T-helper 1 cell treated with Interleukin-12 subunit alpha and Interleukin-12 subunit beta and Interleukin-4 antibody, amounts not matched to agents 30 ng/mL and 1 ng/mL, for 36 hours (primary cell): ENCODE measurements around the gene ELOVL4. TPM values are rescaled to one million over a fixed set of nuclear protein-coding genes. Genes with fewer than 3 reads are reported as not detected.

ENCODE experiments used
- intact Hi-C: fragments of 100-400 bp; cut with micrococcal nuclease; formaldehyde crosslinking; loops from one replicate; pipeline ENCODE4 v1.15.1; 2024
- total RNA-seq: library from RNA; stranded (reverse); gene quantifications from 2 replicates; pipeline ENCODE4 v1.2.3, GENCODE V29; 2022

Gene ELOVL4
- 2.1 and 2.3 TPM in 2 replicates for total RNA-seq

DNA sequence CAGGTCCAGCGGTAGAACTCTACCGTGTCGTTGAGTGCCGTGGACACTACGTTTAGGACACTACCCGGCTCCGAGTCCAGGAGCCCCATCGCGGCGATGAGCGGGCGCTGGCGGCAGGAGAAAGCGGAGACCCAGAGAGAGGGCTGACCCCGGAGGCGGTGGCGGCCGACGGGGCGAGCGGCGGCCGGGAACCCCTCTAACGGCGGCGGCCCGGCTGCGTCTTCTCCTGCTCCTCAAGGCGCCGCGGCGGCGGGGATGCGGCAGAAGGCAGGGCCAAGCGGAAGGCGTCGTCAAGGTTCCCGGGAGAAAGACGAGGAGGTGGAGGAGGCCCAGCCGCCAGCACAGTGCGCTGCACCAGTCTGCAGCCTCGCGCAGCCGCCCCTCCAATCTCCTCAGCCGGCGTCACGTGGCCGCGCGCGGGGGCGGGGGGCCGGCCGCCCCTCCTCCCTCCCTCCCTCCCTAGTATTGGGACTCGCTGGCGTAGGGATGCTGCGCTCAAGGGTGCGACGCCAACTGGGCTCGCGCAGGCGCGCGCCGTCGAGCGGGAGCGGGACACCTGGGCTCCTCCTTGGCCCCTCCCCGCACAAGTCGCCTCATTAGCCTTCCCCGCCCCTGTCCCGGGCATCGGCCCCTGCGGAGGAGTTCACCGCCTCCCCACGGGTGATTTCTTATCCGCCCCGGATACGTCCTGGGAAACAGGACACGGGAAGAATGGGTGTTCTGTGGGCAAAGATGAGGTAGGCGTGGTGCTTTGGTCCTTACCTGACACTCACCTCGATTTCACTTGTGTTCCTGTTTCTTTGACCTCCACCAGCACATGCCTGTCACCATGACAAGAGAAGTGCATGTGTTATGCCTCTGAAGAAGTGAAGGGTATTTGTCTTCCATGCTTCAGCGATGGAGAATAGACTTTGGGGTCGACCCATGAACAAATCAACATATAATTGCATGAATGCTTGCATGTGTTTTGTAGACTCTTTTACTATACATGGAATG lies at the start of gene ELOVL4:
Gene ELOVL4 (minus strand): TSS at position 363 of the 996 bp plus-strand sequence. CDS start 274 bp downstream, at position 89.
- intact Hi-C loops, result loop anchor here (1.0 to 10.0 kb wide), 9 partner anchors 79 to 1825 kb away; partner anchors contain the start of genes LCA5, PHIP and TENT5A

DNA sequence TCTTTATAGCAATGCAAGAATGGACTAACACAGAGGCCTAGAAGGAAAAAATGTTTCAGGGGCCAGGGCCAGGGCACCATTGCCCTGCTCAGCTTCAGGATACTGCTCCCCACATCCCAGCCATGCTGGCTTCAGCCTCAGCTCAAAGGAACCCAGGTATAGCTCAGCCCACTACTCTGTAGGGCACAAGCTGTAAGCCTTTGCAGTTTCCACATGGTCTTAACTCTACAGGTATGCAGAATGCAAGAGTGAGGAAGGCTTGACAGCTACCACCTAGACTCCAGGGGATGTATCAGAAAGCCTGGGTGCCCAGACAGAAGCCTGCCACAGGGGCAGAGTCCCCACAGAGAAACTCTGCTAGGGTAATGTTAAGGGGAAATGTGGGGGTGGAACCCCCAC lies 46.6 kb upstream of the ELOVL4 start:
- intact Hi-C loops, result no loop called here

DNA sequence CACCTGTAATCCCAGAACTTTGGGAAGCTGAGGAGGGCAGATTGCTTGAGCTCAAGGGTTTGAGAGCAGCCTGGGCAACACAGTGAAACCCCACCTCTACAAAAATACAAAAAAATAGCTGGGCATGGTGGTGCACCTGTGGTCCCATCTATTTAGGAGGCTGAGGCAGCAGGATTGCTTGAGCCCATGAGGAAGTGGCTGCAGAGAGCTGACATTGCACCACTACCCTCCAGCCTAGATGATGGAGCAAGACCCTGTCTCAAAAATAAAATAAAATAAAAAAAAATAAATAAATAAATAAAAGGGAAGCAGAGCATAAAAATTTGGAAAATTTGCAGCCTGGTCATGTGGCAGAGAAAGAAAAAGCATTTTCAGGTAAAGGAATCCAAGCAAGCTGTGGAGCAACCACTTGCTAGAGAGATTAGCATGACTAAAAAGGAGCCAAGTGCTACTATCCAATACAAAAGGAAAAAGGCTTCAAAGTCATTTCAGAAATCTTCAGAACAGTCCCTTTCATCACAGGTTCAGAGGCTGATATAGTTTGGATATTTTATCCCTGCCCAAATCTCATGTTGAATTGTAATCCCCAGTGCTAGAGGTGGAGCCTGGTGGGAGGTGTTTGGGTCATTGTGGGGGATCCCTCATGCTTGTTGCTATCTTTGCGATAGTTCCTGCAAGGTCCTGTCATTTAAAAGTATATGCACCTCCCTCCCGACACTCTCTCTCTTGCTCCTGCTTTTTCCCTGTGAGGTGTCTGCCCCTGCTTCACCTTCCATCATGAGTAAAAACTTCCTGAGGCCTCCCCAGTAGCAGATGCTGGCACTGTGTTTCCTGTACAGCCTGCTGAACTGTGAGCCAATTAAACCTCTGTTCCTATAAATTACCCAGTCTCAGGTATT lies 45.9 kb upstream of the ELOVL4 start:
- intact Hi-C loops, result no loop called here

DNA sequence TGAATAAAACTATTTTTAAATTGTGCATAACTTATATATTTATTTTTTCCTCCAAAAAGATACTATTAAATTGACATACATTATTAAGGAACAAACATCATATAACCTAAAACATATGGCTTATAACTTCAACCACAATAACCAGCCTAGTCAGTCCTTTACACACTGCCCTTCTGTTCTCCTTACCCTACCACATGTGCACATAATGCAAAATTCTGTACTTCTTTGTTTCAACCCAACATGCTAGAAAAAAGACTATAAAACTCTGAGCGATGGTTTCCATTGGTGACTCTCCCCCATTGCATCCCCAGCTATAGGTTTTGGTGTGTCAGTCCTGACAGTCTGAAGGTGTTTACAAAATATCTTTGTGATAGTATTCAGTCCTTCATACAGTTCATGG lies 42.3 kb upstream of the ELOVL4 start:
- intact Hi-C loops, result loop anchor here (5.0 kb wide), 1 partner anchor 898 kb away; no protein-coding TSS in a partner anchor

DNA sequence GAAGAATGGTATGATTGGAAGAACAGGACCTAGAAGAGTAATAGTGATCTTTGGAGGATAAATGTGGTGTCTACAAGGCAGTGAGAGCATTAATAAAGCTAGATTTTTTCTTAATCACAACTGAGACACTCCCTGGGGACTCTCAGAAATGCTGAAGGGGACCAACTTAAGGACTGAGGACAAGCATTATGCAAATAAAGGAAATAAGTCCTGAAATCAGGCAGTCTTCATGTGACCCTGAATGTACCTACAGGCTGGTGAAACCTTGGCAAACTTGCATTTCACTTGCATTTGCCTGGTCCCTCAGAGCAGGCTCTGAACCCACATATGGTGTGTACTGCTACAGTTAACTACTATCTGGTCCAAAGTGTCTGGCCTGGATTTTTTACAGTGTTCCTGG lies 37.8 kb upstream of the ELOVL4 start:
- intact Hi-C loops, result loop anchor here (5.0 kb wide), 1 partner anchor 902 kb away; no protein-coding TSS in a partner anchor

DNA sequence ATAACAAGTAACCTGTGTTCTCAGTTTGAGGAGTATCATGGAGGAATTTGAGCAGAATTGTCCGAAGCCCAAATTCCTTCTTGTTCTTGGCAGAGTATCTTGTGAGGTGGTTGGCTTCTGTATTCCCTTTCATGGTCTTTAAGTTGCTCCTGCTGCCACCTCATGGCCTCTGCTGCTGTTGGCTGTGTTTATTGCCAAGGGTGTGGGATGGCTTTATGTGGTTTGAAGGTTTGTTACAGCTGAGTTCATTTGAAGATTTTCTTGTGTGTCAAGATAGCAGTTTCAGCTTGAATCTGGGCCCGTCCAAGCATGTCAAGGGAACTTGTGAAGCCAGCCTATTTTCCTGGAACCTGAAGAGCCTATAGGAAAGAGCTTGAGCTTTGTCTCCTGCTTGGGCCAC lies 36.9 kb upstream of the ELOVL4 start:
- intact Hi-C loops, result no loop called here

DNA sequence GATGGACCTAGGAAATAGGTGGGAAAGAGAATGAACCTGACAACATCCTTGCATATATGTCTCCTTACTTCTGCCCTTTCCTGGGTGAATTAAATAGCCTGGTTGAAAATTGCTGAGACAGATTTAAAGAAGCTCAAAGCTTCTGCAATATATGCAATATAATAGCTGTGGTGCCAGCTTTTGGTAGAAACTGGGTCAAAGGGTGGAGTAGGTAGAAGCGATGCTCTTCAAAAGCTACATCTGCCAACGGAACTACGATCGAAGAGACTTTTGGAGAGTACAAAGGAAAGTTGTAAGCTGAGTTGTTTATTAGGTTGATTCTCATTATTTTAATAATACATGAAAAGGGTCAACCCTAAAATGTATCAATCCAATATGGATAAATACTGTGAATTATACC lies 34.3 kb upstream of the ELOVL4 start:
- intact Hi-C loops, result no loop called here

DNA sequence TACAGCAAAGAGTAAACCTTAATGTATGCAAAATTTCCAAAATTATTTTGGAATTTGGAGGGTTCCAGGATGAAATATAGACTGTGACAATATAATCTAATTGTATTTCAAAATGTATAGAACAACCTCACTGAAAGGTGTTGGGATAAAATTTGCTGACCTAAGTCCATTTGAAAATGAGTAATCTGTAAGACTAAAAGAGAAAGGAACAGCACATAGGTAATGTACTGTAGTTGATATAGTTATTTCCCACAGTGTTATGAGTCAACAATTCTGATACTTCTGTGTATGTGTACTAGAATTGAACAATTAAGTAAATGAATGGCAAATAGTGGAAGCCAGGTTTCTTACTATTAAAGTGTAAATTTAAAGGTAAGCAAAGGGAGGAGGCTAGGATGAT lies 23.8 kb upstream of the ELOVL4 start:
- intact Hi-C loops, result no loop called here

DNA sequence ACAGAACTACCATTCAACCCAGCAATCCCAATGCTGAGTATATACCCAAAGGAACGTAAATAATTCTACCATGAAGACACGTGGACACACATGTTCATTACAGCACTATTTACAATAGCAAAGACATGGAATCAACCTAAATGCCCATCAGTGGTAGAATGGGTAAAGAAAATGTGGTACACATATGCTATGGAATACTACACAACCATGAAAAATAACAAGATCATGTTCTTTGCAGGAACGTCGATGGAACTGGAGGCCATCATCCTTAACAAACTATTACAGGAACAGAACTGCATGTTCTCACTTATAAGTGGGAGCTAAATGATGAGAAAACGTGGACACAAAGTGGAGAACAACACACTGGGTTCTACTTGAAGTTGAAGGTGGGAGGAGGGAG lies 22.4 kb upstream of the ELOVL4 start:
- intact Hi-C loops, result no loop called here

DNA sequence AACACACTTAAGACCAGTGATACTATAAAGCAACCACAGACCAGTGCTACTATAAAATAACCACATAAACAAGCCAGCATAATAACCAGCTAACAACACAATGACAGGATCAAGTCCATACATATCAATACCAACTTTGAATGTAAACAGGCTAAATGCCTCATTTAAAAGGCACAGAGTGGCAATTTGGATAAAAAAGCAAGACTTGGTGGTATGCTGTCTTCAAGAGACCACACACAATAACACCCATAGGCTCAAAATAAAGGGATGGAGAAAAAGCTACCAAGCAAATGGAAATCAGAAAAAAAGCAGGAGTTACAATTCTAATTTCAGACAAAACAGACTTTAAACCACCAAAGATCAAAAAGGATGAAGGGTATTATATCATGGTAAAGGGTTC lies 19.8 kb upstream of the ELOVL4 start:
- intact Hi-C loops, result no loop called here

DNA sequence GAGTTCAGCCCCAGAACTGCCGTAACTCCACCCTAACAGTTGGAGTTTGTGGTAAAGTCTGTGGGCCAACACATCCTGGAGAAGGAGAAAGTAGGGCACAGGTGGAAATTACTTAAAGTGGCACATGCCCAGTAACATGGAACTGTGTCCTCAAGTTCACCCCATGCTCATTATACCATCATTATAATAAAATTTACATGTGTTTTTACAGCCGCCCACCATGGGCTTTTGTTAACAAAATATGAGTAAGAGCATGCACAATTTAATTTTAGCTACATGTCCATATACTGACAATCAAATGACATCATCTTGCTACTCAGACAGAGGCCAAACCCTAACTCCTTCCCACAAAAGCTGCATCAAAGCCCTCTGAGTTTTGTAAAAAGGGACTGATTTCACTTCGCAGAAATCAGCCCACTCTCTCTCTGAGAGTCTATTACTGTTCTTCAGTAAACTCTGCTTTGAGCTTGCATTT lies 17.3 kb upstream of the ELOVL4 start:
- intact Hi-C loops, result no loop called here

DNA sequence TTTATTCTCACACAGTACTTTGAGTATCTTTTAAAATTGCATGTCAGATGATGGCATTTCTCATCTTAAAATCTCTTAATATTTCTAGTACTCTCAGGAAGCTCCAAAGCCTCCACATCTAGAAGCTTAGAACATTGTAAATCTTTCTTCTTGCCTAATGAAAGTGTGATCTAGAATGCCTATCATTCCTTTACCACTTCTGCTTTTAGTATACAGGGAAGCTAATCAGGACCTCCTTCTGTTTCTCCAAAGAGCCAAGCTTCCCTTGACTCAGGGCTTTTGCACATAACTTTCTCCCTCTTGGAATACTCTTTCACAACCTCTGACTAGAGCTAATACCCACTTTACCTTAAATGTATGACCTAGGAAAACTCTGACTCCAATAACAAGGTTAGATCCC lies 7.5 kb upstream of the ELOVL4 start:
- intact Hi-C loops, result no loop called here

DNA sequence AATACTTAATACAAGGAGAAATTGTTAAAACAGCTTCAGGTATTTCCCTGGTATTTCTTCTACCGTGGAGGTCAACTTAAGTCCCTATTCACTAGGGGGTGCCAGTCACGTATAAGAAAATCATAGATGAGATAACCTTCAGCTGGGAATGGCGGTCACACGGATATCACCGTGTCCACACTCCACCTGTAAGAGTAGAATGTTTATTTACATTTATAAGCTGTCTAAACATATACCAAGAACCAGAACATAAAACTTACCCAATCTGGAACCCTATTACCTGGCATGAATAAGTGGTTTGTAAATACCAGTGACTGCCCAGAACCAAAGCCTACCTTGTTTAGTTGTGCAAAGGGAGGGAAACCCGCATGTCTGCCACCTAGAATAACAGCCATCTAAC lies 1.9 kb upstream of the ELOVL4 start:
- intact Hi-C loops, result loop anchor here (1.0 to 10.0 kb wide), 9 partner anchors 55 to 1823 kb away; partner anchors contain the start of genes BCKDHB, LCA5, PHIP and TTK

DNA sequence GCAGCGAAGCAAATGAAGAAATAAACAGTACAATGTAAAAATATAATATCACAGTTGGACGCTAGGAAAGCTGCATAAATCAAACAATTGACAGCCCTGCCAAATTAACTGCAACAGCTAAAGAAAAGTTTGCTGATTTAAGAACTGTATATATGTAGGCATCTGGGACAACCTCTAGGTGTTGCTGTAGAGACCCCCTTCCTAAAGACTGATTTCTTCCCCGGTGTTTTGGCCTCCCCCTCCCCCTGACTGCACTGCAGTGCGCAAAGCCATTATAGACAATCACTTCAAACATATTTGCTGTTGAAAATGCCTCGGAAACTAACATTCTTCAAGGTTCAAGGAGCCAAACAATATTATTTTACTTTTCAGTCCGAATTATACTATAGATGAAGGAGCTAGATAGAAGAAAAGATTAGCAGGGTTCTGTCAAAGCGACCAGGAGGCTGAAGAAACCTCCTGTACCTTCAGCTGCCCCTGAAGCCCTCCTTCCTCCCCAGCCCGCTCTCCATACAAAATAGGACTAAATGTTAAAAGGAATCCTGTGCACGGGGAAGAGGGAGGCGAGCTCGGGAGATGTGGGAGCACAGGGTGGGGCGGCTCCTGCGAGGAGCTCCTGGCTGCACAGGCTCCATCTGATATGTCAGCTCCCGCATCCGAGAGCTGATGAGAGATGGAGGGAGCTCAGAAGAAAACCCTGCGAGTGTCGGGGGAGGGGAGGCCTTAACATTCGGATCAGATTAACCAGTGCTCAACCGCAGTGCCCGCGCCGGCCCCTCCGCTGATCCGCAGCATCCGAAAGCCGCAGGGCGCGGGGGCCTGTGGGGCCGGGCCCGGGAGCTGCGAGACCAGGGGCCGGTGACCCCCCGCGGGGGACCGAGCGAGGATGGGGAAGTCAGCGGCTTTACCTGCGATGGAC lies 822 bp downstream of the ELOVL4 start:
- intact Hi-C loops, result loop anchor here (1.0 to 10.0 kb wide), 7 partner anchors 168 to 1826 kb away; partner anchors contain the start of genes PHIP and TENT5A

DNA sequence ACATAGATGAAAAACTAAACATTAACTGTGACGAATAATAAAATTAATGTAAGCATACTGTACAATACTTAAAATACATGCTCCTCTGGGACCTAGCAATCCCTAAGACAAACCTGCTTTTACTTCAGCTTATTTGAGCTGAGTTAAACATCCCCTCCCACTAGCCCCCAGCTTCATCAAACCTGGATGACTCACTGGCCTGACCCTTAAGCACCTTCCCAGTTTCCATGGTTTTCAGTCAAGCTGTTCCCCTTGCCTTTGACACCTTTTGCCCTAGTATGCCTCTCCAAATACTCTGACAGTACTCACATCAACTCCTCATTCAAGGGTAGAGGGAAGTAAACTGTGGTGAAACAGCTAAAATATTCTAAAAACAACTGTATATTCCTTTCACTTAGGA lies 4.2 kb downstream of the ELOVL4 start:
- intact Hi-C loops, result loop anchor here (10.0 kb wide), 1 partner anchor 392 kb away; no protein-coding TSS in a partner anchor

DNA sequence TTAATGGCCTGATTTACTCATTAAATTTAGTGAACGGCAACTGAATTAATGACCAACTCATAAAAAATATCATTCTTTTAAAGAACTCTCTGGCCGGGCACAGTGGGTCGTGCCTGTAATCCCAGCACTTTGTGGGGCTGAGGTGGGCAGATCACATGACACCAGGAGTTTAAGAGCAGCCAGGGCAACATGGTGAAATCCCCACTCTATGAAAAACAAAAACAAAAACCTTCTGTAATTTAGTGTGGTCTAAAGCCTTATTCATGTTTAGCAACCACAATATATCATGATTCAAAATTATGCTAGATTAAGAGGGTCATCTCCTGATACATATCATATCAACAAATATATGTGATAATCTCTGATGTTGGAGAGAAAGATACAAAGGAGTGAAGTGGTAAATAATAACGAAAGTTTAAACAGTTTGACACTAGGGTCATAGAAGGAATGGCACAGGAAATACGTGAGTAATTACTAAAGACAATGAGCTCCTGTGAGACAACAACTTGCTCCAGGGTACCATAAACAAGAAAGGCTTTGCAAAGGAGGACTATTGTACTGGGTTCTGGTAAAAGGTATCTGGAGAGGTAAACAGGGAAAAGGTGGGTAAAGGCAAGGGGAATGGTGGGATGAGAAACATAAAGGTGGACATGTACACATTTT lies 5.7 kb downstream of the ELOVL4 start:
- intact Hi-C loops, result loop anchor here (10.0 kb wide), 1 partner anchor 393 kb away; no protein-coding TSS in a partner anchor

DNA sequence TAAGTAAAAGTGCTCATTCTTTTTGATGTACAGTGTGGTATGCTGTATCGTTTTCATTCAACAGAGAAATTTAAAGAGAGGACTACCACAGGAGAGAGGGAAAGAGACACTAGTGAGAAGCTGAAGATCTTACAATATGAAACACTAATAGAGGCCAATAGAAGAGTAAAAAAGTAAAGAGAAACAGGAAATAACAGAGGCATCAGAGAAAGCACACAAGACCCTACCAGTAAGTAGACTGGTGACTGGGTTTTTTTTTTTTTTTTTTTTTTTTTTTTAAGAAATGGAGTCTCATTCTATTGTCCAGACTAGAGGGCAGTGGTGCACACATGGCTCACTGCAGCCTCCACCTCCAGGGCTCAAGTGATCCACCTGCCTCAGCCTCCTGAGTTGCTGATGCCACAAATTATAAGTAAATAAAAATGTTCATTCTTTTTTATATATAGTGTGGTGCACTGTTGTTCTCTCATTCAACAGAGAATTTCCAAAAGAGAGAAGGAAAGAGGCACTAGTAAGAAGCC lies 18.8 kb downstream of the ELOVL4 start:
- intact Hi-C loops, result no loop called here

DNA sequence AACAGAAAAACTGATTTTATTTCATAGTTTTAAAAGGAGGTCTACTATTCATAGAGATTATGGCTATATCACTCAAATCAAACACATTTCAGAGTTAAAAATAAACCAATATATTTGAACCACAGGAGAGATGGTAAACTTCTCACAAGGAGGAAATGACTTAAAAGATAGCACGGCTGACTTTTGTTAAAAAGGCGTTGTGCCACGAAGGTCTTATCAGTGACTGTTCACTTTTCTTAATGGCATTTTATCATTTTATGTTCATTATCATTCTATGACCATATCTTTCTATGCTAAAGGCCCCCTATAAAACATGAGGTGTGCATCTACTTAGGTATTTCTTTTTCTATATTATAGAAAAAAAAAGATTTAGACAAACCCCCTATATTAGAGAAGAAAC lies 19.6 kb downstream of the ELOVL4 start:
- intact Hi-C loops, result no loop called here

DNA sequence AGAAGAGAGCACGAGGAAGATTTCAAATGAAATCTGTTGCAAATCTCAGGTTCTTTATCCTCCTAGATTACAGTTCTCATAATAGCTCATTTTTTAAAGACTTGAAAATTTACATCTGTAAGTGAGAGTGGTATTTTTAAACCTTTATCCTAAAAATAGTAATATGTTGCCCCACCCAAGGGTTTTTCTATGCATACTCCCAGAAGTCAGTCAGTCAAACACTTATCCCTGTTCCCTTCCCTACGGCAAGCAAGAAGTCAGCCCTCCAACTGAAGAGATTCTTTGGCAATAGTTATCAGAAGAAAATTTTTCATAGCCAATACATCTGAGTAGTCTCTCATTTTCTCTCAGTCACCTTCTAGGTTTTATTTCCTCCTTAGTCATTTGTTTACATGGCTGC lies 24.1 kb downstream of the ELOVL4 start:
- intact Hi-C loops, result no loop called here
